ENCODE data around the gene SEC61G. TPM values are rescaled to one million over a fixed set of nuclear protein-coding genes. Genes with fewer than 3 reads are reported as not detected.

SEC61G gene
- total RNA-seq, 1 experiment from 2014 or later, result 246 TPM

- POLR2A ChIA-PET, result no interaction called here
- DNase-seq (ENCODE audit: unreplicated experiment), result no peak
- Mint-ChIP-seq H3K4me1 (ENCODE audit: insufficient read depth, unreplicated experiment) (peaks cover 6% of the 10 kb centered on the region), H3K27me3 (ENCODE audit: insufficient read depth, unreplicated experiment) (no peaks in the 10 kb centered on the region), H3K27ac (ENCODE audit: low read depth, unreplicated experiment) (no peak overlapping the region), H3K36me3 (ENCODE audit: insufficient read depth, unreplicated experiment) (no peaks in the 10 kb centered on the region), H3K4me3 (ENCODE audit: unreplicated experiment) (no peak overlapping the region), H3K9me3 (ENCODE audit: unreplicated experiment) (no peaks in the 10 kb centered on the region)
- intact Hi-C loops (cut with micrococcal nuclease), result no loop called here
- no TSS peak for BruUV-seq (replicated peaks)
- CTCF ChIA-PET, result interaction anchor here (1.0 kb wide), 1 partner anchor 19 kb away, joined by 4 read pairs; no protein-coding TSS in a partner anchor
- no peak for TF ChIP-seq CTCF (IDR thresholded peaks at IDR 0.05; ENCODE audit: unreplicated experiment)
Measured at GRCh38 chr7:54792383-54792782, 33.4 kb upstream of the SEC61G start.

- POLR2A ChIA-PET, result interaction anchor here (0.8 to 1.7 kb wide), 10 partner anchors 43 to 578 kb away, joined by 3 to 8 read pairs (median 4); no protein-coding TSS in a partner anchor
- no peaks in the 10 kb centered on the region for H3K27me3 Mint-ChIP-seq (ENCODE audit: insufficient read depth, unreplicated experiment)
- peak; percentile 65 for DNase-seq (ENCODE audit: unreplicated experiment)
- intact Hi-C loops (cut with micrococcal nuclease), result loop anchor here (1.0 to 2.0 kb wide), 3 partner anchors 51 to 232 kb away; no protein-coding TSS in a partner anchor
- peak; percentile 54 for TF ChIP-seq CTCF (IDR thresholded peaks at IDR 0.05; ENCODE audit: unreplicated experiment)
- no TSS peak for BruUV-seq (replicated peaks)
- H3K4me3 Mint-ChIP-seq (ENCODE audit: unreplicated experiment), result no peak overlapping the region
- H3K4me1 Mint-ChIP-seq (ENCODE audit: insufficient read depth, unreplicated experiment), result peaks cover 6% of the 10 kb centered on the region
- no peaks in the 10 kb centered on the region for H3K9me3 Mint-ChIP-seq (ENCODE audit: unreplicated experiment)
- no peaks in the 10 kb centered on the region for H3K36me3 Mint-ChIP-seq (ENCODE audit: insufficient read depth, unreplicated experiment)
- peak overlapping the region; percentile 49 for H3K27ac Mint-ChIP-seq (ENCODE audit: low read depth, unreplicated experiment)
- CTCF ChIA-PET, result interaction anchor here (0.5 to 7.9 kb wide), 11 partner anchors 11 to 466 kb away, joined by 3 to 41 read pairs (median 4); no protein-coding TSS in a partner anchor
Measured at GRCh38 chr7:54788664-54789063, 29.7 kb upstream of the SEC61G start.

GRCh38 chr7:54785261-54785660 lies 26.2 kb upstream of the SEC61G start:
- no peaks in the 10 kb centered on the region for H3K36me3 Mint-ChIP-seq (ENCODE audit: insufficient read depth, unreplicated experiment)
- intact Hi-C loops (cut with micrococcal nuclease), result no loop called here
- ChIA-PET POLR2A (no interaction called here), CTCF (interaction anchor here (1.2 to 7.9 kb wide), 2 partner anchors 11 to 54 kb away, joined by 6 to 41 read pairs; no protein-coding TSS in a partner anchor)
- no peaks in the 10 kb centered on the region for H3K27me3 Mint-ChIP-seq (ENCODE audit: insufficient read depth, unreplicated experiment)
- H3K27ac Mint-ChIP-seq (ENCODE audit: low read depth, unreplicated experiment), result no peak overlapping the region
- peaks cover 6% of the 10 kb centered on the region for H3K4me1 Mint-ChIP-seq (ENCODE audit: insufficient read depth, unreplicated experiment)
- no peaks in the 10 kb centered on the region for H3K9me3 Mint-ChIP-seq (ENCODE audit: unreplicated experiment)
- TF ChIP-seq CTCF (IDR thresholded peaks at IDR 0.05; ENCODE audit: unreplicated experiment), result no peak
- H3K4me3 Mint-ChIP-seq (ENCODE audit: unreplicated experiment), result no peak overlapping the region
- DNase-seq (ENCODE audit: unreplicated experiment), result no peak
- no TSS peak for BruUV-seq (replicated peaks)

GRCh38 chr7:54783952-54784351 lies 24.9 kb upstream of the SEC61G start:
- CTCF ChIA-PET, result interaction anchor here (0.7 to 7.9 kb wide), 4 partner anchors 10 to 471 kb away, joined by 3 to 41 read pairs (median 11); no protein-coding TSS in a partner anchor
- Mint-ChIP-seq H3K9me3 (ENCODE audit: unreplicated experiment) (no peaks in the 10 kb centered on the region), H3K4me3 (ENCODE audit: unreplicated experiment) (no peak overlapping the region), H3K36me3 (ENCODE audit: insufficient read depth, unreplicated experiment) (peaks cover 6% of the 10 kb centered on the region), H3K27ac (ENCODE audit: low read depth, unreplicated experiment) (no peak overlapping the region), H3K27me3 (ENCODE audit: insufficient read depth, unreplicated experiment) (no peaks in the 10 kb centered on the region), H3K4me1 (ENCODE audit: insufficient read depth, unreplicated experiment) (peaks cover 5% of the 10 kb centered on the region)
- POLR2A ChIA-PET, result interaction anchor here (0.5 kb wide), 1 partner anchor 469 kb away, joined by 3 read pairs; no protein-coding TSS in a partner anchor
- no peak for TF ChIP-seq CTCF (IDR thresholded peaks at IDR 0.05; ENCODE audit: unreplicated experiment)
- DNase-seq (ENCODE audit: unreplicated experiment), result no peak
- no TSS peak for BruUV-seq (replicated peaks)
- intact Hi-C loops (cut with micrococcal nuclease), result no loop called here
